ENCODE data around the gene MAML2.
A peak's percentile ranks its signal among the peaks of the same experiment; 100 is the strongest.
"Not testable (repeated sequence)": the region's sequence is repeated elsewhere in the genome, so short reads cannot be mapped to it uniquely, and the experiment has no call there.

MAML2 gene

GRCh38 chr11:96271352-96271751 is 71.6 kb downstream of the MAML2 start:
- DNase-seq (ENCODE audit: low read depth, low spot score) = not testable (repeated sequence)

- DNase-seq (ENCODE audit: low read depth, low spot score) = not testable (repeated sequence)
Measured at GRCh38 chr11:96268527-96268926, 74.5 kb downstream of the MAML2 start.

GRCh38 chr11:96267496-96268032 is 75.4 kb downstream of the MAML2 start:
- DNase-seq (ENCODE audit: low read depth, low spot score) = no peak

- DNase-seq (ENCODE audit: low read depth, low spot score) = no peak
Measured at GRCh38 chr11:96267001-96267495, 75.9 kb downstream of the MAML2 start.

GRCh38 chr11:96265972-96266371 is 77.0 kb downstream of the MAML2 start:
- DNase-seq (ENCODE audit: low read depth, low spot score) = no peak

- DNase-seq (ENCODE audit: low read depth, low spot score) = no peak
Measured at GRCh38 chr11:96265220-96265737, 77.7 kb downstream of the MAML2 start.

- DNase-seq (ENCODE audit: low read depth, low spot score) = no peak
Measured at GRCh38 chr11:96264364-96264763, 78.6 kb downstream of the MAML2 start.

- DNase-seq (ENCODE audit: low read depth, low spot score) = no peak
Measured at GRCh38 chr11:96263238-96263763, 79.7 kb downstream of the MAML2 start.

GRCh38 chr11:96260532-96260931 is 82.5 kb downstream of the MAML2 start:
- DNase-seq (ENCODE audit: low read depth, low spot score) = no peak

GRCh38 chr11:96260067-96260511 is 82.9 kb downstream of the MAML2 start:
- no peak for DNase-seq (ENCODE audit: low read depth, low spot score)

GRCh38 chr11:96259134-96259830 is 83.7 kb downstream of the MAML2 start:
- DNase-seq (ENCODE audit: low read depth, low spot score) = no peak

- DNase-seq (ENCODE audit: low read depth, low spot score) = no peak
Measured at GRCh38 chr11:96257972-96258934, 84.7 kb downstream of the MAML2 start.

- no peak for DNase-seq (ENCODE audit: low read depth, low spot score)
Measured at GRCh38 chr11:96257036-96257435, 86.0 kb downstream of the MAML2 start.

- no peak for DNase-seq (ENCODE audit: low read depth, low spot score)
Measured at GRCh38 chr11:96256215-96257011, 86.6 kb downstream of the MAML2 start.

GRCh38 chr11:96254854-96255253 is 88.1 kb downstream of the MAML2 start:
- DNase-seq (ENCODE audit: low read depth, low spot score) = no peak

GRCh38 chr11:96254087-96254486 is 88.9 kb downstream of the MAML2 start:
- no peak for DNase-seq (ENCODE audit: low read depth, low spot score)

- no peak for DNase-seq (ENCODE audit: low read depth, low spot score)
Measured at GRCh38 chr11:96246718-96247552, 96.1 kb downstream of the MAML2 start.

- peak; percentile 92 for DNase-seq (ENCODE audit: low read depth, low spot score)
Measured at GRCh38 chr11:96242971-96243647, 99.9 kb downstream of the MAML2 start.

- DNase-seq (ENCODE audit: low read depth, low spot score) = no peak
Measured at GRCh38 chr11:96242191-96242847, 100.7 kb downstream of the MAML2 start.

Measured in smooth muscle cell of the brain vasculature (primary cell).